Liver (tissue), 2 donors: ENCODE measurements around the gene NRIP2.

Experiments
- EGR1 ChIP-seq, 2 donors: IDR thresholded peaks; 2 replicates each; pipeline ENCODE4 v1.6.1; 2016 to 2018; ENCODE audit warnings: antibody characterized with exemption in 2 of 2, low read depth in 2 of 2
- HNF4A ChIP-seq, 2 donors: conservative IDR thresholded peaks; 2 replicates each; pipeline ENCODE4 v1.6.1; 2016; ENCODE audit warnings: antibody characterized with exemption in 2 of 2, mild to moderate bottlenecking in 2 of 2
- RXRA ChIP-seq, 2 donors: IDR thresholded peaks; 2 replicates each; pipeline ENCODE4 v1.6.1; 2017 to 2018; ENCODE audit warnings: antibody characterized with exemption in 2 of 2, mild to moderate bottlenecking in 1 of 2
- donor health status: healthy.

DNA sequence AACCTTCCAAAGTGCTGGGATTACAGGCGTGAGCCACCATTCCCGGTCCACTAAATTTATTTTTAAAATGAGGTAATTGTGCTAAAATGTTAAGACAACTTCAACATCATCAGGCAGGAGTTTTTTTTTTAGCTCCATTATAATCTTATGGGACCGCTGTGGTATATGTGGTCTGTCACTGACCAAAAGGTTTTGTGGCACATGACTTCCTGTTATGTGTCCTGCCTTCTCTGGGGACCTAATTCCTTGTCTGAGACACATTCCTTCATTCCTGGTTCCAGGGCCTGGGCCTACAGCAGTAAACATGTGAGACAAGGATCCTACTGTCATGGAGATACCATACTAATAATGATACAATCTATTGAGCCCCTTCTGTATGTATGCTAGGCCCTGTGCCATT, 17.1 kb upstream of the NRIP2 start:
- TF ChIP-seq RXRA (IDR thresholded peaks at IDR 0.05): no peak
- TF ChIP-seq HNF4A (conservative IDR thresholded peaks at IDR 0.05): no peak
- TF ChIP-seq EGR1 (IDR thresholded peaks at IDR 0.05; ENCODE audit: low read depth in 2 of 2): no peak
